Tibial nerve (tissue), 4 donors: ENCODE results near the gene GK. TPM values are rescaled to one million over a fixed set of nuclear protein-coding genes. Genes with fewer than 3 reads are reported as not detected.
A peak's percentile ranks its signal among the peaks of the same experiment; 100 is the strongest.
"Not testable (repeated sequence)": the region's sequence is repeated elsewhere in the genome, so short reads cannot be mapped to it uniquely, and the experiment has no call there.

Experiments
- DNase-seq, 2 donors: peaks; one replicate each; pipeline ENCODE4 v3.0.0-alpha.2; 2019; ENCODE audit warnings: low spot score in 2 of 2
- H3K27ac ChIP-seq, 4 donors: fragments of 200-600 bp; sonication (generic) in 3 of 4; one replicate each; pipeline ENCODE4 v1.5.1; 2017 to 2019; ENCODE audit warnings: mild to moderate bottlenecking in 1 of 4
- H3K27me3 ChIP-seq, 2 donors: fragments of 200-600 bp; sonication (generic) in 1 of 2; one replicate each; pipeline versions ENCODE4 v1.5.1 to v1.6.0; 2017 to 2019
- H3K36me3 ChIP-seq, 3 donors: fragments of 200-600 bp; sonication (generic); one replicate each; pipeline ENCODE4 v1.5.1; 2018 to 2019
- H3K4me1 ChIP-seq, 4 donors: fragments of 200-600 bp; sonication (generic) in 3 of 4; one replicate each; pipeline ENCODE4 v1.5.1; 2017 to 2019
- H3K4me3 ChIP-seq, 4 donors: fragments of 200-600 bp; sonication (generic) in 3 of 4; one replicate each; pipeline ENCODE4 v1.5.1; 2017 to 2019; ENCODE audit warnings: mild to moderate bottlenecking in 1 of 4, moderate library complexity in 1 of 4
- H3K9me3 ChIP-seq, 4 donors: fragments of 200-600 bp; sonication (generic) in 3 of 4; one replicate each; pipeline ENCODE4 v1.5.1; 2017 to 2019
- EP300 ChIP-seq, 2 donors: sonication (generic); formaldehyde crosslinking; IDR thresholded peaks; one replicate each; pipeline ENCODE4 v1.6.1; 2017; ENCODE audit warnings: antibody characterized with exemption in 2 of 2, mild to moderate bottlenecking in 1 of 2
- POLR2A ChIP-seq, 2 donors: fragments of 450-650 bp; IDR thresholded peaks; one replicate each; pipeline ENCODE4 v1.6.1; 2017; ENCODE audit warnings: antibody characterized with exemption in 2 of 2, mild to moderate bottlenecking in 2 of 2, moderate library complexity in 2 of 2
- WGBS, 2 donors: methylation state at CpG; one replicate each; pipeline ENCODE4 v1.1.5; 2018; 5-methylcytosine and 5-hydroxymethylcytosine counted together
- total RNA-seq, 4 donors: library from RNA; depleted of rRNA; stranded (reverse); fragments of >200 nt; gene quantifications; one replicate each; pipeline ENCODE4 v1.1.0, GENCODE V29; 2016
- TF ChIP-seq, protein P1 (sequence below), 5 experiments: fragments of 200-600 bp in 3 of 5; fragments of 450-650 bp in 2 of 5; sonication (generic) in 3 of 5; IDR thresholded peaks; one replicate each; pipeline ENCODE4 v1.5.1; 2016 to 2019; ENCODE audit warnings: antibody characterized with exemption in 5 of 5, mild to moderate bottlenecking in 3 of 5, moderate library complexity in 2 of 5

GK gene
- total RNA-seq, 4 donors from 2014 or later, result 2.8 to 11.4 (median 5.6) TPM

DNA sequence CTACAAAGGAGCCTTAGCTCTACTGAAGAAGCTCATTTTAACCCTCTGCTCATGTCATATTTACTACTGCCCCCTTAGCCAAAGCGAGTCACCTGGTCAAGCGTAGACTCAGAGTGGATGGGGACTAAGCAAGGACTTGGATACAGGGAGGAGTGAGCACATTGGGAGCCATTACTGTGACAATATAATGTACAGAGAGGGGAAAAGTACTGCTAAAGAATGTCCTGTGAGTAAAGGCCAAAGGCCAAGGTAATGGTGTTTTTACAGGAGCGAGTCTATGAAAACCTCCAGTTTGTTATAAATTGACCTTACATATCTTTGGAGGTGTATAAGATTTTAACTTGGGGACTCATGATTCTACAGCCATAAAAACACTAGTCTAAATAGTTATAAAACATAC, 10.6 kb upstream of the GK start:
- Histone ChIP-seq H3K27ac (no peak overlapping the region), H3K4me1 (no peaks in the 10 kb centered on the region), H3K27me3 (no peaks in the 10 kb centered on the region), H3K9me3 (no peaks in the 10 kb centered on the region), H3K36me3 (no peaks in the 10 kb centered on the region), H3K4me3 (no peak overlapping the region)
- WGBS, 2 donors, result 81 to 85% methylated on average over 3 of the region's 3 CpGs
- TF ChIP-seq EP300 (IDR thresholded peaks at IDR 0.05), result no peak
- TF ChIP-seq, protein P1, sequence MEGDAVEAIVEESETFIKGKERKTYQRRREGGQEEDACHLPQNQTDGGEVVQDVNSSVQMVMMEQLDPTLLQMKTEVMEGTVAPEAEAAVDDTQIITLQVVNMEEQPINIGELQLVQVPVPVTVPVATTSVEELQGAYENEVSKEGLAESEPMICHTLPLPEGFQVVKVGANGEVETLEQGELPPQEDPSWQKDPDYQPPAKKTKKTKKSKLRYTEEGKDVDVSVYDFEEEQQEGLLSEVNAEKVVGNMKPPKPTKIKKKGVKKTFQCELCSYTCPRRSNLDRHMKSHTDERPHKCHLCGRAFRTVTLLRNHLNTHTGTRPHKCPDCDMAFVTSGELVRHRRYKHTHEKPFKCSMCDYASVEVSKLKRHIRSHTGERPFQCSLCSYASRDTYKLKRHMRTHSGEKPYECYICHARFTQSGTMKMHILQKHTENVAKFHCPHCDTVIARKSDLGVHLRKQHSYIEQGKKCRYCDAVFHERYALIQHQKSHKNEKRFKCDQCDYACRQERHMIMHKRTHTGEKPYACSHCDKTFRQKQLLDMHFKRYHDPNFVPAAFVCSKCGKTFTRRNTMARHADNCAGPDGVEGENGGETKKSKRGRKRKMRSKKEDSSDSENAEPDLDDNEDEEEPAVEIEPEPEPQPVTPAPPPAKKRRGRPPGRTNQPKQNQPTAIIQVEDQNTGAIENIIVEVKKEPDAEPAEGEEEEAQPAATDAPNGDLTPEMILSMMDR (IDR thresholded peaks at IDR 0.05), result no peak
- TF ChIP-seq POLR2A (IDR thresholded peaks at IDR 0.05), result no peak
- DNase-seq, result no peak

GRCh38 chrX:30643313-30643821, 9.9 kb upstream of the GK start:
- no peak overlapping the region for H3K27ac ChIP-seq
- 70 to 89% methylated on average over 2 of the region's 2 CpGs for WGBS, 2 donors
- no peaks in the 10 kb centered on the region for H3K27me3 ChIP-seq
- no peaks in the 10 kb centered on the region for H3K36me3 ChIP-seq
- no peak for DNase-seq
- H3K9me3 ChIP-seq, result no peaks in the 10 kb centered on the region
- no peak for TF ChIP-seq POLR2A (IDR thresholded peaks at IDR 0.05)
- TF ChIP-seq EP300 (IDR thresholded peaks at IDR 0.05), result peak; percentile 28 to 63
- TF ChIP-seq, protein P1 (IDR thresholded peaks at IDR 0.05), result no peak
- no peak overlapping the region for H3K4me3 ChIP-seq
- no peaks in the 10 kb centered on the region for H3K4me1 ChIP-seq

DNA sequence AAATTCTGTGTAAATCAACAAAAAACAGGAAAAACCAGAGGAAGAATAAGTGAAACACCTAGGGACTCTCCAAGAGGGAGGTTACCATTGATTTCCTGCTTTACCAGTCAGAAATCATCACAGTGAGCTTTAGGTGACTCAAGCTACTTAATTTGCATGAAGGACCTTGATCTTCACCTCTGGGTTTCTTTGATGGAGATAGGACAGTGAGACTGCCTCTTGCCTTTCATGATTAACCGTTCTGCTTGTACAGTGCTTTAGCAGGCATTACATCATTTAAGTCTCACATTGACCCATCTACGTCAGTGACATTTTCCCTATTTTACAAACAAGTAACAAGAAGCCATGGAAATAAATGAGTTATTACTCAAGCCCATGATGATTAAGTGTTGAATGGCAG, 3.4 kb upstream of the GK start:
- TF ChIP-seq POLR2A (IDR thresholded peaks at IDR 0.05) (no peak), EP300 (IDR thresholded peaks at IDR 0.05) (no peak)
- TF ChIP-seq, protein P1 (IDR thresholded peaks at IDR 0.05), result no peak

DNA sequence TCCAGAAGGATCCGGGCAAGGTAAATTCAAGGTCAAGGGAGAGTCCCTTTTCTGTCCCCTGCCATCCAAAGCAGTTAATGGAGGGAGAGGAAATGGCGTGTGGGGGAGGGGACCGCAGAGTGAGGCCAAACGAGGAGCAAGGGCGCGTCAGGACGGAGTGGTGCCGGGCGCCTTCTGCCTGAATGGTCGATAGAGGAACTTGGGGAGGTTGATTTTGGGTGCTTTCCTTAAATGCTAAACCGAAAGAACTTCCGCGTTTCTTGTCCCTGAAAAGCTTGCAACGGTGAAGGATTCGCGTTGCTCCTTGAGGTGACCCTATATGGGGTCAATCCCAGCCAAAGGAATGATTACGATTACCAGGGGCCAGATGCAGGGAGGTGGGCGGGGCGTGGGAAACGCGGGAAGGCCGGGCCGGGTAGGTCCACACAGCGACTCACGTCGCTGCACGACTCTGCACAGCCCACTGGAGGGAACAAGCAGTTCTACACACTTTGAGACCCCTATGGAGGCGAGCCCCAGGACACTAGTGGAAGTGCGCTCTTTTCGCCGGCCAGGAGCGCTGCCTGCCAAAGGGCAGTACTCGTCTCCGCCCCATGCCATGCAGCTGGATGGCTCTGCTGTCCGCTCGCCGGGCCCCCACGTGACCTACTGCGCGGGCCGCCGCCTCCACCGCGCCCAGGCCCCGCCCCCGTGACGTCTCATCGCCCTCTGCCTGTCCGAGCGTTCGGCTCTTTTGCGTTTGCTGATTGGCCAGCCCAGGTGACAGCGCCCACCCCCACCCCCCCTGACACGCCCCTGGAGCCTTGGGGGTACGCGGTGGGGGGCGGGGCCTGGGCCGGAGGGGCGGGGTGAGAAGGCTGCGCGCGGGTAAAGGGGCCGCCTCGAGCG, 452 bp upstream of the GK start:
- TF ChIP-seq POLR2A (IDR thresholded peaks at IDR 0.05) (peak in 1 of 2 donors; percentile 55), EP300 (IDR thresholded peaks at IDR 0.05) (peak; percentile 48 to 66)
- TF ChIP-seq, protein P1 (IDR thresholded peaks at IDR 0.05), result peak in 1 of 5 experiments; percentile 32
- H3K4me3 ChIP-seq, result peak overlapping the region; percentile 50 to 70 (median 57)
- H3K9me3 ChIP-seq, result no peaks in the 10 kb centered on the region
- peak overlapping the region; percentile 66 to 87 (median 80) for H3K27ac ChIP-seq
- H3K4me1 ChIP-seq, result peaks cover 0 to 8% (median 0%) of the 10 kb centered on the region in 4 donors
- WGBS, 2 donors, result 1 to 42% methylated on average over 23 to 37 of the region's 65 CpGs
- H3K27me3 ChIP-seq, result no peaks in the 10 kb centered on the region
- DNase-seq, result peak; percentile 88 to 93
- H3K36me3 ChIP-seq, result no peaks in the 10 kb centered on the region

More for the DNA sequence above, 3.4 kb upstream of the GK start:
- Histone ChIP-seq H3K4me1 (peaks cover 0 to 8% (median 0%) of the 10 kb centered on the region in 4 donors), H3K9me3 (no peaks in the 10 kb centered on the region), H3K27ac (no peak overlapping the region), H3K4me3 (no peak overlapping the region), H3K27me3 (no peaks in the 10 kb centered on the region), H3K36me3 (no peaks in the 10 kb centered on the region)
- WGBS, 2 donors, result 54 to 63% methylated on average over 2 of the region's 2 CpGs
- no peak for DNase-seq

GRCh38 chrX:30654386-30654785, 1.2 kb downstream of the GK start:
- 90 to 91% methylated on average over 13 of the region's 13 CpGs for WGBS, 2 donors
- H3K27ac ChIP-seq, result not testable (repeated sequence)

More at GRCh38 chrX:30654386-30654785, 1.2 kb downstream of the GK start:
- H3K4me1 ChIP-seq, H3K9me3 ChIP-seq, DNase-seq, H3K36me3 ChIP-seq, H3K27me3 ChIP-seq: not testable (repeated sequence)
- peak overlapping the region in 3 of 4 donors; percentile 50 to 70 (median 55) for H3K4me3 ChIP-seq
